GM13976 (cell line): Measurements from ENCODE around the gene TDRD9.

Experiments used
- DNase-seq: peaks from one replicate; pipeline ENCODE4 v3.0.0; 2012; ENCODE audit warnings: low spot score
- CTCF ChIP-seq: IDR thresholded peaks from 2 replicates; pipeline ENCODE4 v1.5.1; 2012; ENCODE audit warnings: borderline replicate concordance, mild to moderate bottlenecking; ENCODE audit not compliant: insufficient read depth; ENCODE audit errors: extremely low read depth, missing control alignments, control extremely low read depth
- in situ Hi-C: fragments of 300-500 bp; cut with MboI; formaldehyde crosslinking; loops from one replicate; pipeline ENCODE4 v1.12.0; 2022; ENCODE audit warnings: low sequenced_read_pairs, mixed read lengths, inconsistent platforms; ENCODE audit not compliant: unreplicated experiment

Gene TDRD9

GRCh38 chr14:104082807-104083206 is 154.6 kb downstream of the TDRD9 start:
- in situ Hi-C loops, result no loop called here

GRCh38 chr14:104084251-104085002 is 156.2 kb downstream of the TDRD9 start:
- in situ Hi-C loops, result no loop called here
- DNase-seq, result no peak
- TF ChIP-seq CTCF, result no peak

More at GRCh38 chr14:104082807-104083206, 154.6 kb downstream of the TDRD9 start:
- no peak for DNase-seq
- no peak for TF ChIP-seq CTCF

- in situ Hi-C loops, result no loop called here
- peak; percentile 73 for DNase-seq
- no peak for TF ChIP-seq CTCF
These were observed 157.0 kb downstream of the TDRD9 start, which contains the start of gene ASPG for GRCh38 chr14:104085032-104085888. Gene ASPG, plus strand, starts transcription at chr14:104085700. Its CDS starts 71 bp downstream, at chr14:104085771.

- in situ Hi-C loops, result no loop called here
- DNase-seq, result no peak
- TF ChIP-seq CTCF, result no peak
These were observed 157.6 kb downstream of the TDRD9 start for GRCh38 chr14:104085889-104086201.

GRCh38 chr14:104086210-104086660 is 158.0 kb downstream of the TDRD9 start:
- no peak for TF ChIP-seq CTCF
- in situ Hi-C loops, result no loop called here

GRCh38 chr14:104086661-104087461 is 158.6 kb downstream of the TDRD9 start:
- no peak for TF ChIP-seq CTCF
- DNase-seq, result no peak
- in situ Hi-C loops, result no loop called here

More at GRCh38 chr14:104086210-104086660, 158.0 kb downstream of the TDRD9 start:
- DNase-seq, result no peak
